Measurements from ENCODE around the gene MDH1. TPM values are rescaled to one million over a fixed set of nuclear protein-coding genes. Genes with fewer than 3 reads are reported as not detected.
A peak's percentile ranks its signal among the peaks of the same experiment; 100 is the strongest.

MDH1 gene
- total RNA-seq, 6 experiments from 2014 or later, result 96.4 to 266 (median 110) TPM

- no peaks in the 10 kb centered on the region for H3K9me3 ChIP-seq
- no peaks in the 10 kb centered on the region for H3K27me3 ChIP-seq
- no peaks in the 10 kb centered on the region for H3K36me3 ChIP-seq
- H3K4me1 ChIP-seq, result no peaks in the 10 kb centered on the region
- H3K4me3 ChIP-seq, result no peak overlapping the region
- DNase-seq, result no peak
- WGBS (ENCODE audit: insufficient coverage, low coverage, low lambda C conversion rate, missing lambda C conversion rate), result 98% methylated on average over 3 of the region's 3 CpGs
- ATAC-seq, result no peak
- no peak overlapping the region for H3K27ac ChIP-seq
- no peak for TF ChIP-seq POLR2A (IDR thresholded peaks at IDR 0.05)
- intact Hi-C loops (cut with DNase I), result no loop called here
Measured at GRCh38 chr2:63578767-63579166, 10.0 kb upstream of the MDH1 start.

GRCh38 chr2:63580651-63581297, 8.0 kb upstream of the MDH1 start:
- intact Hi-C loops (cut with DNase I), result no loop called here
- peak overlapping the region in 1 of 3 donors; percentile 45 for H3K27ac ChIP-seq
- TF ChIP-seq POLR2A (IDR thresholded peaks at IDR 0.05) (no peak), CTCF (IDR thresholded peaks at IDR 0.05) (no peak)
- no peaks in the 10 kb centered on the region for H3K27me3 ChIP-seq
- DNase-seq, result no peak
- no peaks in the 10 kb centered on the region for H3K9me3 ChIP-seq
- H3K36me3 ChIP-seq, result no peaks in the 10 kb centered on the region
- no peak overlapping the region for H3K4me3 ChIP-seq
- 81% methylated on average over 4 of the region's 4 CpGs for WGBS (ENCODE audit: insufficient coverage, low coverage, low lambda C conversion rate, missing lambda C conversion rate)
- H3K4me1 ChIP-seq, result no peaks in the 10 kb centered on the region
- no peak for ATAC-seq

- WGBS (ENCODE audit: insufficient coverage, low coverage, low lambda C conversion rate, missing lambda C conversion rate), result 28% methylated on average over 3 of the region's 5 CpGs
- no peaks in the 10 kb centered on the region for H3K9me3 ChIP-seq
- H3K4me3 ChIP-seq, result no peak overlapping the region
- H3K27me3 ChIP-seq, result no peaks in the 10 kb centered on the region
- intact Hi-C loops (cut with DNase I), result no loop called here
- H3K27ac ChIP-seq, result peak overlapping the region in 2 of 3 donors; percentile 43 to 45
- TF ChIP-seq POLR2A (IDR thresholded peaks at IDR 0.05), result no peak
- TF ChIP-seq CTCF (IDR thresholded peaks at IDR 0.05), result no peak
- no peaks in the 10 kb centered on the region for H3K36me3 ChIP-seq
- ATAC-seq (peak; percentile 95 to 98 (median 97)), DNase-seq (peak in 2 of 3 donors; percentile 30 to 70)
- no peaks in the 10 kb centered on the region for H3K4me1 ChIP-seq
Measured at GRCh38 chr2:63581298-63581961, 7.3 kb upstream of the MDH1 start.

- ATAC-seq (no peak), DNase-seq (no peak)
- intact Hi-C loops (cut with DNase I), result no loop called here
- Histone ChIP-seq H3K27me3 (no peaks in the 10 kb centered on the region), H3K4me1 (peaks cover 0 to 9% (median 0%) of the 10 kb centered on the region in 4 donors), H3K9me3 (no peaks in the 10 kb centered on the region), H3K36me3 (no peaks in the 10 kb centered on the region), H3K4me3 (no peak overlapping the region), H3K27ac (no peak overlapping the region)
- no peak for TF ChIP-seq CTCF (IDR thresholded peaks at IDR 0.05)
- no peak for TF ChIP-seq POLR2A (IDR thresholded peaks at IDR 0.05)
- 88% methylated on average over 1 of the region's 1 CpG for WGBS (ENCODE audit: insufficient coverage, low coverage, low lambda C conversion rate, missing lambda C conversion rate)
Measured at GRCh38 chr2:63582873-63583272, 5.9 kb upstream of the MDH1 start.

- H3K36me3 ChIP-seq, result no peaks in the 10 kb centered on the region
- TF ChIP-seq CTCF (IDR thresholded peaks at IDR 0.05) (no peak), POLR2A (IDR thresholded peaks at IDR 0.05) (no peak)
- H3K27ac ChIP-seq, result peak overlapping the region in 2 of 3 donors; percentile 73 to 76
- intact Hi-C loops (cut with DNase I), result no loop called here
- WGBS (ENCODE audit: insufficient coverage, low coverage, low lambda C conversion rate, missing lambda C conversion rate), result 2% methylated on average over 20 of the region's 33 CpGs
- DNase-seq (no peak), ATAC-seq (no peak)
- peak overlapping the region; percentile 69 to 88 (median 81) for H3K4me3 ChIP-seq
- peaks cover 0 to 38% (median 5%) of the 10 kb centered on the region in 4 donors for H3K4me1 ChIP-seq
- no peaks in the 10 kb centered on the region for H3K27me3 ChIP-seq
- no peaks in the 10 kb centered on the region for H3K9me3 ChIP-seq
Measured at GRCh38 chr2:63587814-63588384, 864 bp upstream of the MDH1 start.
